ENCODE data around the gene NDUFS7. TPM values are rescaled to one million over a fixed set of nuclear protein-coding genes. Genes with fewer than 3 reads are reported as not detected.
A peak's percentile ranks its signal among the peaks of the same experiment; 100 is the strongest.

Gene NDUFS7
- total RNA-seq, result 100 to 1,000 TPM in 1 of 4 donors, 10 to 100 TPM in 3; 77.7 to 106 (median 86.1) TPM

DNA sequence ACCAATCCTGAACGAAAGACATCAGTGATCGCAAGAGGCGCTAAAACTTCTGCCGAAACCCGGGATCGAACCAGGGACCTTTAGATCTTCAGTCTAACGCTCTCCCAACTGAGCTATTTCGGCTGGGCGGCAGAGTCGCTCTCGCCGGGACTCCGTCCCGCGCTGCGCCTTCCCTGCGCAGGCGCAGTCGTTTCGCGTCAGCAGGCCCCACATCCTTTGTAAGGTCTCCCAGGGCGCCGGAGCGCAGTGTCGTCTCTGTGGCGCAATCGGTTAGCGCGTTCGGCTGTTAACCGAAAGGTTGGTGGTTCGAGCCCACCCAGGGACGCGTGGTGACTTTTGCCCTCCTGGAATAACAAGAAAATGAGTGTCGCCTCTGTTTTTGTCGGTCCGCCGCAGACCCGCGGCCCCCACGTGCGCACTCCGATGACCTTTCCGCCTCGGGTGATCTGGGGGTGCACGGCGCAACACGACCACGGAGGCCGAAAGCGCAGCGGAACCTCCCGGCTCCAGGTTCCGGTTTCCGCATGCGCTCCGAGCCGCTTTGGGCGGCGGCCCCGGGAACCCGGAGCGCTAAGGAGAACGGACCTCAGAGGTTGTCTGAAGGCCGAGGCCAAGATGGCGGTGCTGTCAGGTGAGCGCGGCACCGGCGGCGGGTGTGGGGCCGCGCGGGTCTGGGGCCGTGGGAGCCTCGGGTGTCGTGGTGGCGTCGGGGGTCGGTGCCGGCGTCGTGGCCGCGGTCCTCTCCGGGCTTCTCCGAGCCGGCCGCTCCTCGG is at the start of gene NDUFS7:
TSS of gene NDUFS7 (plus strand) at position 596 of the 773 bp plus-strand sequence. CDS start at position 616, 20 bp downstream.
- Histone ChIP-seq H3K9me3 (no peaks in the 10 kb centered on the region), H3K36me3 (peaks cover 0 to 31% of the 10 kb centered on the region in 2 donors), H3K4me1 (peaks cover 0 to 50% (median 12%) of the 10 kb centered on the region in 3 donors), H3K4me3 (peak within 1 kb of the TSS; percentile 74 to 98), H3K27ac (peak within 1 kb of the TSS; percentile 78 to 93 (median 92)), H3K27me3 (no peaks in the 10 kb centered on the region)
- TF ChIP-seq POLR2AphosphoS5 (IDR thresholded peaks at IDR 0.05), result peak; percentile 73
- TF ChIP-seq EP300 (IDR thresholded peaks at IDR 0.05), result no peak
- peak; percentile 67 to 75 for TF ChIP-seq POLR2A (IDR thresholded peaks at IDR 0.05)
- TF ChIP-seq CTCF (IDR thresholded peaks at IDR 0.05), result peak in 3 of 4 experiments; percentile 8 to 71 (median 71)
- no CpG with 5 or more reads among the region's 90 CpGs for WGBS, 2 donors (ENCODE audit: low coverage in 1 of 2)
- ATAC-seq, result peak; percentile 94

GRCh38 chr19:1336079-1336684 is 47.5 kb upstream of the NDUFS7 start:
- Histone ChIP-seq H3K9me3 (no peaks in the 10 kb centered on the region), H3K4me1 (no peaks in the 10 kb centered on the region), H3K36me3 (no peaks in the 10 kb centered on the region), H3K27me3 (peaks cover 29% of the 10 kb centered on the region), H3K4me3 (no peak overlapping the region), H3K27ac (no peak overlapping the region)
- 80 to 93% methylated on average over 1 to 9 of the region's 22 CpGs for WGBS, 2 donors (ENCODE audit: low coverage in 1 of 2)
- no peak for TF ChIP-seq CTCF (IDR thresholded peaks at IDR 0.05)
- no peak for TF ChIP-seq POLR2A (IDR thresholded peaks at IDR 0.05)
- no peak for TF ChIP-seq EP300 (IDR thresholded peaks at IDR 0.05)
- no peak for TF ChIP-seq POLR2AphosphoS5 (IDR thresholded peaks at IDR 0.05)
- no peak for ATAC-seq

DNA sequence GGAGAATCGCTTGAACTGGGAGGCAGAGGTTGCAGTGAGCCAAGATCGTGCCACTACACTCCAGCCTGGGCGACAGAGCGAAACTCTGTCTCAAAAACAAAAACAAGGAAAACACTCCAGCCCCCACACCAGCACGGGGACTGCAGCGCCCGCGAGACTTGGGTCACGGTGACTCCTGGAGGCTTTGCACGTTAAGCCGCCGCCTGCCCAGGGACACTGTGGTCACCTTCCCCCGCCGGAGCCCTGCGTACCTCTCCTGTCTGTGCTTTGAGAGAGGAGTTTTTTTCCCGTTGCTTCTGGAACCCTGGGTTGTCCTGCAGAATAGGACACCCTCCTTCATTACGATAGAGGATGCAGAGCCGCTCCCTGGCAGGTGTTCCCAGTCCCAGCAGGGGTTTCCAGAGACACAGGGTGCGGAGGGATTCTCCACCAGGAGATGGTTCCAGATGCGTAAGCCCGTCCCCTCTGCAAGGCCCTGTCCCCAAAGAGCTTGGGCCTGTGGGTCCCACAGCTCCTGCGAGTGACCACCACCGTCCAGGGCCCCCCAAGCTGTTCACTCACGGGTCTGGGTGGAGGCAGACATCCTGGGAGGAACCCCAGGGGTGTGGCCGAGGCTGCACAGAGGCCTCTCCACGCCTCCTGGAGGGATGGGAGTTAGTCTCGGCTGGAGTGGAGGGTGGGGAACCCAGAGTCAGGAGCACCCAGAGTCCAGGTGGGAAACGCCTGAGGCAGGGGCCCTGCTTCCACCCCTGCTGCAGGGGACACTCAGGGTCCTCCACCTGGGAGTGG is 42.8 kb upstream of the NDUFS7 start:
- TF ChIP-seq POLR2A (IDR thresholded peaks at IDR 0.05) (no peak), EP300 (IDR thresholded peaks at IDR 0.05) (no peak), POLR2AphosphoS5 (IDR thresholded peaks at IDR 0.05) (no peak), CTCF (IDR thresholded peaks at IDR 0.05) (no peak)
- H3K4me3 ChIP-seq, result no peak overlapping the region
- no peaks in the 10 kb centered on the region for H3K9me3 ChIP-seq
- H3K36me3 ChIP-seq, result no peaks in the 10 kb centered on the region
- no peak overlapping the region for H3K27ac ChIP-seq
- H3K4me1 ChIP-seq, result no peaks in the 10 kb centered on the region
- 83 to 84% methylated on average over 7 to 16 of the region's 28 CpGs for WGBS, 2 donors (ENCODE audit: low coverage in 1 of 2)
- ATAC-seq, result no peak
- H3K27me3 ChIP-seq, result peaks cover 20% of the 10 kb centered on the region

- Histone ChIP-seq H3K4me3 (no peak overlapping the region), H3K9me3 (no peaks in the 10 kb centered on the region), H3K36me3 (no peaks in the 10 kb centered on the region), H3K27ac (no peak overlapping the region), H3K27me3 (peaks cover 20% of the 10 kb centered on the region), H3K4me1 (no peaks in the 10 kb centered on the region)
- TF ChIP-seq EP300 (IDR thresholded peaks at IDR 0.05) (no peak), POLR2A (IDR thresholded peaks at IDR 0.05) (no peak)
- 16% methylated on average over 7 of the region's 7 CpGs for WGBS, 2 donors (ENCODE audit: low coverage in 1 of 2)
- ATAC-seq, result no peak
These were observed 40.7 kb upstream of the NDUFS7 start for GRCh38 chr19:1343041-1343440.

- ATAC-seq, result no peak
- H3K27me3 ChIP-seq, result no peaks in the 10 kb centered on the region
- H3K27ac ChIP-seq, result no peak overlapping the region
- peaks cover 0 to 11% (median 3%) of the 10 kb centered on the region in 3 donors for H3K4me1 ChIP-seq
- no peak for TF ChIP-seq POLR2A (IDR thresholded peaks at IDR 0.05)
- no peaks in the 10 kb centered on the region for H3K36me3 ChIP-seq
- H3K4me3 ChIP-seq, result no peak overlapping the region
- WGBS, 2 donors (ENCODE audit: low coverage in 1 of 2), result 83 to 87% methylated on average over 6 to 13 of the region's 18 CpGs
- no peaks in the 10 kb centered on the region for H3K9me3 ChIP-seq
These were observed 34.5 kb upstream of the NDUFS7 start for GRCh38 chr19:1349211-1349610.
